ENCODE data around the gene CLDND2.

Gene CLDND2

GRCh38 chr19:51341976-51342580, 26.7 kb downstream of the CLDND2 start, which contains the start of gene VSIG10L:
TSS of gene VSIG10L (minus strand) at chr19:51342139. CDS start at chr19:51342124, 15 bp downstream.
- no peak within 1 kb of the TSS for H3K4me2 ChIP-seq (ENCODE audit: low read depth, low read length, poor library complexity, severe bottlenecking)
- H3K27ac ChIP-seq (ENCODE audit: low read depth, low read length): no peak within 1 kb of the TSS
- no peaks in the 10 kb centered on the region for H3K36me3 ChIP-seq (ENCODE audit: low read length)
- H3K9me2 ChIP-seq (replicated peaks; ENCODE audit: insufficient read depth, low read length): no peaks in the 10 kb centered on the region
- no peak within 1 kb of the TSS for H2AFZ ChIP-seq (ENCODE audit: low read depth, low read length, severe bottlenecking)
- no peaks in the 10 kb centered on the region for H3K9me3 ChIP-seq (ENCODE audit: insufficient read depth, low read length)
- H4K20me1 ChIP-seq (ENCODE audit: low read depth, low read length): no peaks in the 10 kb centered on the region
- H3K79me2 ChIP-seq (ENCODE audit: insufficient read depth, low read length): no peaks in the 10 kb centered on the region
- no peak within 1 kb of the TSS for H3K9ac ChIP-seq (ENCODE audit: low read length)
- TF ChIP-seq CTCF (IDR thresholded peaks at IDR 0.05; ENCODE audit: insufficient read depth, low read length, poor library complexity, severe bottlenecking) (no peak), EZH2phosphoT487 (conservative IDR thresholded peaks at IDR 0.05; ENCODE audit: low read length) (no peak)
- no peaks in the 10 kb centered on the region for H3F3A ChIP-seq (ENCODE audit: insufficient read depth)
- no peak within 1 kb of the TSS for H3K4me3 ChIP-seq (ENCODE audit: insufficient read depth, low read length, poor library complexity, severe bottlenecking)
- H3K27me3 ChIP-seq (ENCODE audit: low read length): no peaks in the 10 kb centered on the region

DNA sequence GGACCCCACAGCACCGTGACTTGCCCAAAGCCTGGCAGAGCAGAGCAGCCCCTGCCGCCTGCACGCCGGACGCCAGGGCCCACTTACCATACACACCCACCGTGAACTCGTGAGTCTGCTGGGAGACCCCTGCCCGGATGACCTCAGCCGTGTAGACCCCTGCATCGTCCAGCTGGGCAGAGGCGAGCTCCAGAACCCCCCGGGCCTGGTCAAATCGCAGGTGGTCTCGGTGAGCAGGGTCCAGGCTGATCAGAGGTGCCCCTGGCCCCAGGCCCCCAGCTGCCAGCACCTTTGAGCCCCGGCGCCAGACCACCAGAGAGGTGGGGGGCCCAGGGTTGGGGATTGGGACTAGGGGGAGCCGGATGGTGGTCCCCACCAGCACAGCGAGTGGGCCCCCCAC, 27.7 kb downstream of the CLDND2 start:
- Histone ChIP-seq H2AFZ (ENCODE audit: low read depth, low read length, severe bottlenecking) (no peak overlapping the region), H3F3A (ENCODE audit: insufficient read depth) (no peaks in the 10 kb centered on the region), H3K9me3 (ENCODE audit: insufficient read depth, low read length) (no peaks in the 10 kb centered on the region), H3K27ac (ENCODE audit: low read depth, low read length) (no peak overlapping the region), H3K79me2 (ENCODE audit: insufficient read depth, low read length) (no peaks in the 10 kb centered on the region), H3K4me3 (ENCODE audit: insufficient read depth, low read length, poor library complexity, severe bottlenecking) (no peak overlapping the region), H3K27me3 (ENCODE audit: low read length) (no peaks in the 10 kb centered on the region), H3K36me3 (ENCODE audit: low read length) (no peaks in the 10 kb centered on the region), H3K9me2 (replicated peaks; ENCODE audit: insufficient read depth, low read length) (no peaks in the 10 kb centered on the region), H3K4me2 (ENCODE audit: low read depth, low read length, poor library complexity, severe bottlenecking) (no peak overlapping the region), H4K20me1 (ENCODE audit: low read depth, low read length) (no peaks in the 10 kb centered on the region), H3K9ac (ENCODE audit: low read length) (no peak overlapping the region)
- TF ChIP-seq CTCF (IDR thresholded peaks at IDR 0.05; ENCODE audit: insufficient read depth, low read length, poor library complexity, severe bottlenecking) (no peak), EZH2phosphoT487 (conservative IDR thresholded peaks at IDR 0.05; ENCODE audit: low read length) (no peak)

GRCh38 chr19:51339687-51340656, 28.8 kb downstream of the CLDND2 start:
- peak overlapping the region; percentile 88 for H2AFZ ChIP-seq (ENCODE audit: low read depth, low read length, severe bottlenecking)
- no peaks in the 10 kb centered on the region for H3K9me2 ChIP-seq (replicated peaks; ENCODE audit: insufficient read depth, low read length)
- peak overlapping the region; percentile 63 for H3K4me3 ChIP-seq (ENCODE audit: insufficient read depth, low read length, poor library complexity, severe bottlenecking)
- H4K20me1 ChIP-seq (ENCODE audit: low read depth, low read length): no peaks in the 10 kb centered on the region
- no peak overlapping the region for H3K27ac ChIP-seq (ENCODE audit: low read depth, low read length)
- H3K27me3 ChIP-seq (ENCODE audit: low read length): no peaks in the 10 kb centered on the region
- TF ChIP-seq EZH2phosphoT487 (conservative IDR thresholded peaks at IDR 0.05; ENCODE audit: low read length) (no peak), CTCF (IDR thresholded peaks at IDR 0.05; ENCODE audit: insufficient read depth, low read length, poor library complexity, severe bottlenecking) (no peak)
- H3K36me3 ChIP-seq (ENCODE audit: low read length): no peaks in the 10 kb centered on the region
- H3K4me2 ChIP-seq (ENCODE audit: low read depth, low read length, poor library complexity, severe bottlenecking): peak overlapping the region; percentile 92
- no peaks in the 10 kb centered on the region for H3F3A ChIP-seq (ENCODE audit: insufficient read depth)
- H3K9me3 ChIP-seq (ENCODE audit: insufficient read depth, low read length): no peaks in the 10 kb centered on the region
- H3K79me2 ChIP-seq (ENCODE audit: insufficient read depth, low read length): no peaks in the 10 kb centered on the region
- H3K9ac ChIP-seq (ENCODE audit: low read length): peak overlapping the region; percentile 51; the same call in 1 of the 2 replicates
